OCI-LY7 (cell line): ENCODE measurements around the gene KCNJ12.
"Not testable (repeated sequence)": the region's sequence is repeated elsewhere in the genome, so short reads cannot be mapped to it uniquely, and the experiment has no call there.

Experiments used
- CTCF ChIP-seq: fragments of 200-600 bp; sonication (generic); conservative IDR thresholded peaks from 2 replicates; pipeline ENCODE4 v1.5.1; 2014; ENCODE audit warnings: mild to moderate bottlenecking, antibody characterized with exemption, low read length, moderate library complexity, mixed read lengths
- EZH2phosphoT487 ChIP-seq: fragments of 200-600 bp; sonication (generic); IDR thresholded peaks from 2 replicates; pipeline ENCODE4 v1.6.1; 2018; ENCODE audit warnings: low read depth, borderline replicate concordance, mild to moderate bottlenecking, mixed run types, antibody characterized with exemption, low read length, moderate library complexity, mixed read lengths

- not testable (repeated sequence) for TF ChIP-seq CTCF, EZH2phosphoT487
Observed at GRCh38 chr17:21327921-21328320, 48.2 kb upstream of the KCNJ12 start.
